Stimulated activated CD8-positive, alpha-beta memory T cell treated with anti-CD3 and anti-CD28 coated beads, Interleukin-7, amount 100 ng/mL, for 24 hours (primary cell): ENCODE results near the gene HBS1L.

ENCODE experiments used
- DNase-seq: peaks from one replicate; pipeline ENCODE4 v3.0.0-alpha.2; 2020; ENCODE audit warnings: low read depth

The HBS1L gene

GRCh38 chr6:134997133-134997995 lies 57.3 kb downstream of the HBS1L start:
- no peak for DNase-seq

DNA sequence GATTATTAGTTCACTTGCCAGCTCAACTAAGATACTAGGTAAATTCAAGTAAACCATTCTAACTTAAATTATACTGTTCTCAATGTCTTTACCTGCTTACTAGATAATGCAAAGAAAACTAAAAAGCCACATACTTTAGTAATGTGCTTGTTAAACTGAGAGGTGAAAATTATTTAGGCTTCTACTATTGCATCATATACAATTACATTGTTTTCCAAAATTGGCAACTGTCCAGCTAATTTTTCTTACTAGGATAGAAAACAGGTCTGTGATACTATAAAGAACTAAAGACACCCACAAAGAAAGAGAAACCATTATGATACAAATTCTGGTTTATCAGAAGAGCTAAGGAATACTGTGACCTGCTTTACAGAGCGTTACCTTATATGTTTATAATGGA lies 59.1 kb downstream of the HBS1L start:
- no peak for DNase-seq

GRCh38 chr6:134994431-134994830 lies 60.2 kb downstream of the HBS1L start:
- no peak for DNase-seq

DNA sequence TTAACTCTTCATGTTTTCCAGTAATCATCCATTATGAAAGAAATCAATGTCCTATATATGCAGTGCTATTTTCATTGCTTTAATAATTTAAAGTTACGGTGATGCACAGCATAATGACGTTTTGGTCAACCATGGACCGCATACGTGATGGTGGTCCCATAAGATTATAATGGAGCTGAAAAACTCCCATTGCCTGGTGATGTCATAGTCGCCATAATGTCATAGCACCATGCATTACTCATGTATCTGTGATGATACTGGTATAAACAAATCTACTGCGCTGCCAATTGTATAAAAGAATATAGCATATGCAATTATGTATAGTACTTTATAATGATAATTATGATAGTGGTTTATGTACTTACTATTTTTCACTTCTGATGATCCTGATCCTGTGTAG lies 62.5 kb downstream of the HBS1L start:
- no peak for DNase-seq

GRCh38 chr6:134990262-134990661 lies 64.4 kb downstream of the HBS1L start:
- no peak for DNase-seq

DNA sequence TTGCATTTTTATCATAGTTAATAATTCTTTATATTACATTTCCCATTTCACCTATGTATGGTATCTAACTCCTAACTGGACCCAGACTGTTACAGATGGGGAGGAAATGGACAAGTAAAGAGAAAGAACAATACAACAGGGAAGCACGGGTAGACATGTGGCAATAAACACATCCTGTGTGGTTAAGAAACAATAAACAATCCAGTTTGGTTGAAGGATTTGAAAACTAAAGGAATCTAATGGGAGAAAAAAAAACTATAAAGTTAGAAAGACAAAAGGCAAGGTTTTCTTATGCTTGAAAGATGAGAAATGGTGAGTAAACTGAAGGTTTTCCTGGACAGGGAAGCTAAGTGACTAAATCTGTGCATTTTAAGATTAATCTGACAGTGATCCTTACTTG lies 69.8 kb downstream of the HBS1L start:
- no peak for DNase-seq

GRCh38 chr6:134983823-134984222 lies 70.8 kb downstream of the HBS1L start:
- no peak for DNase-seq

GRCh38 chr6:134982161-134982560 lies 72.5 kb downstream of the HBS1L start:
- no peak for DNase-seq

- DNase-seq: no peak
Observed at GRCh38 chr6:134980846-134981245, 73.8 kb downstream of the HBS1L start.

DNA sequence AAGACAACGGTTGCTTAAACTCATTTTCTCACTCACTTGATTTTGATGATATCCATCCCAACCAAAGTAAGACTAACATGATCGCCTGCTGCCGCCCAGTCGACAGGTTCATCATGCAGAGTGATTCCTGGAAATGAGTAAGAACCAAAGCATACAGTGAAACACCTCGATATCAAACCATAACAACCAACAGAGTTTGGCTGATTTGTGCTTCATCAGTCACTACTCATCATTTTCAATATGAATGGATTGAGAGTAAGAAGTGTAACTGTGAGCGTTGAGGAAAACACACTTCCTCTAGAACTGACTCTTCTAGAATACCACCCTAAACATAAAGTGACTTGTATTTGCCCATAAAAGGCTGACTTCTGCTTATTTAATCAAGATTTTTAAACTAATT lies 75.5 kb downstream of the HBS1L start:
- no peak for DNase-seq

- no peak for DNase-seq
Observed at GRCh38 chr6:134974370-134974769, 80.3 kb downstream of the HBS1L start.

DNA sequence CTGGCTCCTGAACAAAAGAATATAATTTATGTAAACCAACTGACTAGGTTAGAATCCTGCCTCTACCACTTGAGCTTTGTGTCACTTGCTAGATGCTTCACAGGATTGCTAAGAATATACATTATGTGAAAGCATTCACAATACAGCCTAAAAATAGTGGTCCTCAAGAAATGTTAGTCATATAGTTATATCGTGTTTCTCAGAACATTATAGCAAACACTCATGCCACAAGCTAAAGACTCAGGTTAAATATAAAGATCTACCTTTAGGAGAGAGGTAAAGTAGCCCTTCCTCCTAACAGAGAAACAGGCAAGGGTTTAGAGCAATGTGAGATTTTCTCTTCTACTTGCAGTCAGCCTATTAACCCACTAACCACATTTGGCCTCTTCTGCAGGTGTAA lies 86.9 kb downstream of the HBS1L start:
- no peak for DNase-seq

- no peak for DNase-seq
Observed at GRCh38 chr6:134964451-134965203, 90.0 kb downstream of the HBS1L start.

- no peak for DNase-seq
Observed at GRCh38 chr6:134962421-134962820, 92.2 kb downstream of the HBS1L start.

DNA sequence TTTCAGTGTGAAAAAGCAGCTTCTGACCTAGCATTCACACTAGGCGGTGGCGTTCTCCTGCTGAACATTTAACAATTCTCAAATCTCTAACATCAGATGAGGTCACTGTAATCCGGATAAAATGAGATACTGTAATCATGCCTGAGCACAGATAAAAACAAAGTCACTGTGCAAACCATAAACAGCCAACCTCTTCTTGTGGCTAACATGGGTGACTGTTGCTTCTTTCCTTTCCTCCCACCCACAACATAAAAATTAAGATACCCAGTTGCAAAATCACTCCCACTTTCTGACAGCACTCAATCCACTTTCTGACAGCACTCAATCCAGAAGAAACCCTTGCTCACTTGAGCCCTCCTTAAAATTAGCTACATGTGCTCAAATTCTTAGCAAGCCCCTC lies 93.3 kb downstream of the HBS1L start:
- no peak for DNase-seq

DNA sequence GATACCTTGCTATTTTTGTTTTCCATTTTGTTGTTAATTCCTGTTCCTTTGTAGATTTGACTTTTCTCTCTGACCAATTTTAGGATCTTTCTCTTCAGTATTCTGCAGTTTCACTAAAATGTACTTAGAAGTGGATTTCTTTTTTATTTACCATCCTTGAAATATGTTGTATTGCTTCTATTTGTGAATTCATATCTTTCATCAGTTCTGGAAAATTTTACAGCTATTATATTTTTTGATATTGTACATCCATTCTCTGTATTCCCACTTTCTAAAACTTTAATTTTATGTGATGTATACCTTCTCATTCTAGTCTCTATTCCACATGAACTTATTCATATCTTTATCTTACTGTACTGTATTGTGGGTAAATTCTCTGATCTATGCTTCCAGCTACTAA lies 95.0 kb downstream of the HBS1L start:
- DNase-seq: no peak

DNA sequence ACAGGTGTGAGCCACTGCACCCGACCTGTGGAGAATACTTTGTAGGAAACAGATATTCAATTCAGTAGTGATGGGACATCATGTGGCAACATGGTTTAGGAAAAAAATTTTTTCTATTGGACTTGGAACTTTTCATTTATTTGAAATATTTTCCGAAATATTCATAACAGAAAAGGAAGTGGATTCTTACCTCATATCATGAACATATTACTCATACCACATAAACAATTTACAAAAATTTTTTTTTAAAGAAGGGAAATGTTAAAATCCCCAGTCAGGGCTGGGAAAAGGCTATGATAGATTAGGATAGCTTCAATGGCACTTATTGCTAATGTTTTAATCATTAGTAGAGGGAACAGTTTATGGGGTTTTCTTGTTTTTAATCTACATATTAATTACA lies 97.9 kb downstream of the HBS1L start:
- no peak for DNase-seq

- DNase-seq: no peak
Observed at GRCh38 chr6:134956032-134956431, 98.6 kb downstream of the HBS1L start.

GRCh38 chr6:134954272-134955000 lies 100.2 kb downstream of the HBS1L start:
- DNase-seq: no peak

GRCh38 chr6:134951494-134952263 lies 102.9 kb downstream of the HBS1L start:
- no peak for DNase-seq

DNA sequence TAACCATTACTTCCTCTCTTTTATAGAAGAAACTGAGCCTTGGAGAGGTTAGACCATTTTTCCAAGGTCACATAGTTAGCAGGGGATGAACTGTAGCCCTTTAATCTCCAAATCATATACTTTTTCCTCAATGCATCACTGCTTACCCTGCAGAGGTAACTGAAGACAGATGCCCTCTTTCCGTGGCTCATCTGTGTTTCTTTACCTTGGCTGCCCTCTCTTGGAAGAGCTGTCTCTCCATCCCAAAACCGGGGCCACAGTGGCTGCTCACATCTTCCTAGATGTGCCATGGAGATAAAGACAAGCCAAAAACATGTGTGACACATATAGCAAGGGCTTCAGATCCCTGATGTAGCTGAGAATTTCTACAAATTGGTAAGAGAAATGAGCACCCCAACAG lies 104.1 kb downstream of the HBS1L start:
- DNase-seq: no peak

- no peak for DNase-seq
Observed at GRCh38 chr6:134949927-134950326, 104.7 kb downstream of the HBS1L start, which contains the start of gene ALDH8A1. TSS of gene ALDH8A1 (minus strand) at chr6:134950101. CDS start at chr6:134950053, 48 bp downstream.
